Skeletal muscle cell (primary cell): ENCODE measurements around the gene ERBB4.
A peak's percentile ranks its signal among the peaks of the same experiment; 100 is the strongest.

Source experiments
- DNase-seq: peaks from one replicate; pipeline ENCODE4 v3.0.0-alpha.2; 2010; ENCODE audit warnings: low read depth
- H3K4me3 ChIP-seq: 2 replicates; pipeline ENCODE4 v1.5.1; 2011; ENCODE audit warnings: low read depth, mild to moderate bottlenecking, control low read depth, low read length, moderate library complexity

The ERBB4 gene

GRCh38 chr2:212384027-212384426 is 154.6 kb downstream of the ERBB4 start:
- no peak for DNase-seq
- no peak overlapping the region for H3K4me3 ChIP-seq

- DNase-seq, result no peak
- H3K4me3 ChIP-seq, result no peak overlapping the region
These were observed 157.0 kb downstream of the ERBB4 start for GRCh38 chr2:212381428-212382102.

- H3K4me3 ChIP-seq, result no peak overlapping the region
- DNase-seq, result no peak
These were observed 159.5 kb downstream of the ERBB4 start for GRCh38 chr2:212379103-212379502.

GRCh38 chr2:212367431-212367830 is 171.2 kb downstream of the ERBB4 start:
- no peak for DNase-seq
- no peak overlapping the region for H3K4me3 ChIP-seq

GRCh38 chr2:212364112-212364985 is 174.3 kb downstream of the ERBB4 start:
- H3K4me3 ChIP-seq, result no peak overlapping the region
- peak; percentile 14 for DNase-seq

- no peak for DNase-seq
- no peak overlapping the region for H3K4me3 ChIP-seq
These were observed 177.3 kb downstream of the ERBB4 start for GRCh38 chr2:212361174-212361756.

GRCh38 chr2:212360068-212360460 is 178.5 kb downstream of the ERBB4 start:
- no peak overlapping the region for H3K4me3 ChIP-seq

GRCh38 chr2:212359425-212360067 is 179.1 kb downstream of the ERBB4 start:
- DNase-seq, result no peak

More at GRCh38 chr2:212360068-212360460, 178.5 kb downstream of the ERBB4 start:
- no peak for DNase-seq

GRCh38 chr2:212357606-212358005 is 181.0 kb downstream of the ERBB4 start:
- no peak for DNase-seq
- H3K4me3 ChIP-seq, result no peak overlapping the region

More at GRCh38 chr2:212359425-212360067, 179.1 kb downstream of the ERBB4 start:
- H3K4me3 ChIP-seq, result no peak overlapping the region

GRCh38 chr2:212354382-212354781 is 184.2 kb downstream of the ERBB4 start:
- no peak for DNase-seq
- no peak overlapping the region for H3K4me3 ChIP-seq

- DNase-seq, result no peak
- H3K4me3 ChIP-seq, result no peak overlapping the region
These were observed 190.1 kb downstream of the ERBB4 start for GRCh38 chr2:212348501-212348900.

GRCh38 chr2:212346865-212347264 is 191.7 kb downstream of the ERBB4 start:
- DNase-seq, result no peak
- H3K4me3 ChIP-seq, result no peak overlapping the region

GRCh38 chr2:212345966-212346365 is 192.6 kb downstream of the ERBB4 start:
- H3K4me3 ChIP-seq, result no peak overlapping the region
- no peak for DNase-seq

- no peak for DNase-seq
- no peak overlapping the region for H3K4me3 ChIP-seq
These were observed 194.5 kb downstream of the ERBB4 start for GRCh38 chr2:212344131-212344530.

- DNase-seq, result no peak
- no peak overlapping the region for H3K4me3 ChIP-seq
These were observed 195.4 kb downstream of the ERBB4 start for GRCh38 chr2:212343167-212343566.

GRCh38 chr2:212337486-212338343 is 200.9 kb downstream of the ERBB4 start:
- no peak for DNase-seq
- no peak overlapping the region for H3K4me3 ChIP-seq

- H3K4me3 ChIP-seq, result no peak overlapping the region
- no peak for DNase-seq
These were observed 201.6 kb downstream of the ERBB4 start for GRCh38 chr2:212337036-212337435.

GRCh38 chr2:212330263-212330662 is 208.3 kb downstream of the ERBB4 start:
- H3K4me3 ChIP-seq, result no peak overlapping the region
- DNase-seq, result no peak
